Measurements from ENCODE around the gene ASIC2. TPM values are rescaled to one million over a fixed set of nuclear protein-coding genes. Genes with fewer than 3 reads are reported as not detected.

ASIC2 gene
- total and polyA plus RNA-seq, 9 of the 15 experiments (the other 6 are each of a cell fraction or from before 2014, with no cell fraction given) = not detected

- TF ChIP-seq ZNF592 (IDR thresholded peaks at IDR 0.05) (no peak), STAT6 (CRISPR knock-in tag; IDR thresholded peaks at IDR 0.05) (no peak), POLR2H (tag; IDR thresholded peaks at IDR 0.05; ENCODE audit: low read depth) (no peak), E2F4 (CRISPR knock-in tag; IDR thresholded peaks at IDR 0.05; ENCODE audit: low read depth) (no peak), JUN (IDR thresholded peaks at IDR 0.05; ENCODE audit: borderline replicate concordance, low read depth, low read length) (no peak), JUN (CRISPR knock-in tag; IDR thresholded peaks at IDR 0.05; ENCODE audit: borderline replicate concordance) (no peak), RCOR1 (IDR thresholded peaks at IDR 0.05; ENCODE audit: borderline replicate concordance in 1 of 2, low read depth in 2 of 2, low read length in 2 of 2) (no peak)
Measured at GRCh38 chr17:33280162-33280943, 12.7 kb downstream of the ASIC2 start (continued).
